K562 (cell line): ENCODE measurements around the gene SCYL1. TPM values are rescaled to one million over a fixed set of nuclear protein-coding genes. Genes with fewer than 3 reads are reported as not detected.
A peak's percentile ranks its signal among the peaks of the same experiment; 100 is the strongest.

Experiments used
- ARNT ChIP-seq, 2 experiments: fragments of 450-650 bp; IDR thresholded peaks; 2 replicates each; pipeline ENCODE4 v1.6.1; 2016; ENCODE audit warnings: mild to moderate bottlenecking in 1 of 2
- BRCA1 ChIP-seq, 2 experiments: fragments of 450-650 bp in 1 of 2; sonication (generic) in 1 of 2; formaldehyde crosslinking in 1 of 2; IDR thresholded peaks; 2 replicates each; pipeline versions ENCODE4 v1.5.0 to v1.6.1; 2017 to 2020; ENCODE audit warnings: mild to moderate bottlenecking in 1 of 2, missing genetic modification reagents in 1 of 2
- CREBBP ChIP-seq: IDR thresholded peaks from one replicate; pipeline ENCODE4 v1.6.1; 2012; ENCODE audit warnings: low read depth, mild to moderate bottlenecking, control low read depth, inconsistent platforms, low read length
- E2F3 ChIP-seq: fragments of 250-450 bp; sonication (Bioruptor Pico); IDR thresholded peaks from 2 replicates; pipeline ENCODE4 v1.4.0; 2020; ENCODE audit warnings: mild to moderate bottlenecking
- ERF ChIP-seq: fragments of 450-650 bp; formaldehyde crosslinking; IDR thresholded peaks from 2 replicates; pipeline ENCODE4 v1.4.0; 2020; ENCODE audit warnings: mild to moderate bottlenecking, mixed read lengths
- MCM3 ChIP-seq: fragments of 450-650 bp; IDR thresholded peaks from 2 replicates; pipeline ENCODE4 v1.6.1; 2016
- MNT ChIP-seq, 2 experiments: fragments of 450-650 bp; conservative IDR thresholded peaks; 2 replicates each; pipeline ENCODE4 v1.6.1; 2017; ENCODE audit warnings: mild to moderate bottlenecking in 2 of 2, moderate library complexity in 2 of 2
- RBFOX2 ChIP-seq: fragments of 200-400 bp; formaldehyde crosslinking; IDR thresholded peaks from 2 replicates; pipeline ENCODE4 v1.6.1; 2017; ENCODE audit warnings: low read depth, mild to moderate bottlenecking, low read length, moderate library complexity
- RFX7 ChIP-seq: fragments of 250-450 bp; sonication (Bioruptor Pico); IDR thresholded peaks from 2 replicates; pipeline ENCODE4 v1.5.1; 2021; ENCODE audit warnings: mild to moderate bottlenecking
- SNAPC5 ChIP-seq: fragments of 250-450 bp; sonication (Bioruptor Pico); IDR thresholded peaks from 2 replicates; pipeline ENCODE4 v1.8.0; 2021; ENCODE audit warnings: moderate library complexity, mild to moderate bottlenecking, inconsistent platforms
- THRA ChIP-seq: fragments of 450-650 bp; IDR thresholded peaks from 2 replicates; pipeline ENCODE4 v1.6.1; 2017; ENCODE audit warnings: mild to moderate bottlenecking, moderate library complexity
- U2AF1 ChIP-seq: fragments of 200-400 bp; formaldehyde crosslinking; optimal IDR thresholded peaks from 2 replicates; pipeline ENCODE3; 2017; ENCODE audit warnings: mild to moderate bottlenecking, low read depth, low read length, moderate library complexity
- U2AF2 ChIP-seq: fragments of 200-400 bp; formaldehyde crosslinking; optimal IDR thresholded peaks from 2 replicates; pipeline ENCODE3; 2017; ENCODE audit warnings: low read depth, mild to moderate bottlenecking, low read length
- UBTF ChIP-seq, 2 experiments: IDR thresholded peaks; 2 replicates each; pipeline ENCODE4 v1.6.1; 2012; ENCODE audit warnings: improper control_type of control experiment in 2 of 2, low read depth in 2 of 2, low read length in 2 of 2, borderline replicate concordance in 1 of 2
- ZNF133 ChIP-seq: fragments of 250-450 bp; sonication (Bioruptor Pico); IDR thresholded peaks from 2 replicates; pipeline ENCODE4 v1.4.0; 2020; ENCODE audit warnings: mild to moderate bottlenecking
- ZNF175 ChIP-seq: fragments of 200-800 bp; sonication (Bioruptor generic); IDR thresholded peaks from 2 replicates; pipeline ENCODE4 v1.6.1; 2016; ENCODE audit warnings: low read depth, mild to moderate bottlenecking, missing genetic modification characterization, missing compliant biosample characterization
- ZNF518B ChIP-seq: fragments of 250-450 bp; sonication (Bioruptor Pico); IDR thresholded peaks from 2 replicates; pipeline ENCODE4 v1.5.0; 2021; ENCODE audit warnings: mild to moderate bottlenecking, moderate library complexity
- polyA plus RNA-seq, 8 experiments: library from polyadenylated mRNA; depleted of rRNA in 4 of 8; stranded (reverse) in 5 of 8; unstranded in 3 of 8; fragments of >200 nt; fragmentation: Nextera tagmentation in 2 of 8; fragmentation: Illumina TruSeq in 1 of 8; extraction: Ambion mirVana in 2 of 8; extraction: Trizol in 1 of 8; gene quantifications; 2 replicates each; pipeline versions ENCODE4 v1.2.1 to v1.2.3, GENCODE V29; 2011 to 2014; ENCODE audit warnings: inconsistent platforms in 1 of 8, missing spikeins in 1 of 8
- total RNA-seq, 7 experiments: library from RNA; depleted of rRNA in 6 of 7; stranded (reverse); fragments of >200 nt in 6 of 7; fragmentation: Illumina TruSeq in 2 of 7; extraction: Trizol in 2 of 7; gene quantifications; 2 replicates each; pipeline versions ENCODE4 v1.2.1 to v1.2.3, GENCODE V29; 2011 to 2021; ENCODE audit warnings: low replicate concordance in 1 of 7

The SCYL1 gene
- total and polyA plus RNA-seq, 9 of the 15 experiments (the other 6 are each of a cell fraction or from before 2014, with no cell fraction given): 1.9 to 145 (median 57.6) TPM

- TF ChIP-seq U2AF1 (no peak), BRCA1 (IDR thresholded peaks at IDR 0.05) (no peak), BRCA1 (CRISPR knock-in tag; IDR thresholded peaks at IDR 0.05) (no peak), SNAPC5 (CRISPR knock-in tag) (no peak), ZNF518B (no peak), UBTF (IDR thresholded peaks at IDR 0.05; ENCODE audit: borderline replicate concordance in 1 of 2, low read depth in 2 of 2, low read length in 2 of 2) (no peak), U2AF2 (no peak), ERF (CRISPR knock-in tag) (no peak), ARNT (IDR thresholded peaks at IDR 0.05) (peak; percentile 85 to 89), RFX7 (CRISPR knock-in tag) (no peak), CREBBP (no peak), E2F3 (no peak), THRA (no peak), MNT (conservative IDR thresholded peaks at IDR 0.05) (peak; percentile 80 to 88), ZNF175 (CRISPR knock-in tag) (peak; percentile 88), RBFOX2 (no peak), MCM3 (no peak), ZNF133 (CRISPR knock-in tag) (no peak)
Measured at GRCh38 chr11:65574811-65575567, 50.1 kb downstream of the SCYL1 start (continued).
